ENCODE results near the gene ZDHHC14.

ZDHHC14 gene

DNA sequence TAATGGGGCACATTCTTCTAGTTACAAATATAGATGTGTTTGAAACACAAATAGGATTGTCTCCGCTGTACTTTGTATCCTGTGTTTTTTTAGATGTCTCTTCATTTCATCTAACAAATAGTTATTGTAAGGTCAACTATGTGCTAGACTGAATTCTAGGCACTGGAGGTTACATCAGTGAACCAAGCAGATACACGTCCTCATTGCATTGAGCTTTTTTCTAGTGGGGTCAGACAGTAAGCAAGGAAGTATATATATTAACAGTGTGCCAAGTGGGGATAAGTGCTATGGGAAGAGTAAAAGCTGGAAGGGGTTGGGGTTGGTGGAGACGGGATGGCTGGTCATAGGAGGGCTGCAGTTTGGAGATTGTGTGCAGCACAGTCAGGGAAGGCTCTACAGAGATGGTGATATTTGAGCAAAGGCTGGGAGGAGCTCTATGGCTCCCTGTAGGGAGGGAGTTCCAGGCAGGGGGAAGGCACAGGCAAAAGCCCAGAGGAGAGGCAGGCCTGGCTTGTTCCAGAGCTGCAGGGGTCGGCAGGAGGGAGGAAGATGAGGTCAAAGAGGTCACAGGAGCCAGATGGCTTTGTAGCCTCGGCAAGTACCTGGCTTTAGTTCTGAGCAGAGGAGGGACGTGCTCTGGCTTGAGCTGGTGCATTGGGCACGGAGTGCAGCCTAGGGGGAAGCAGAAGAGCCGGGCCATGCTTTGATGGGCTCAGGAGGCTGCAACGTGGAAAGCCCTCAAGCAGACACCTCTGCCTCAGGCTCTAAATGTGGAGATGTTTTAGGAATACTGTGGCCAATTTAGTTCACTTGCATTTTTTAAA, 152.3 kb downstream of the ZDHHC14 start:
- DNase-seq (ENCODE audit: low spot score) = no peak

- no peak for DNase-seq (ENCODE audit: low spot score)
Observed at GRCh38 chr6:157534134-157534871, 153.3 kb downstream of the ZDHHC14 start.

DNA sequence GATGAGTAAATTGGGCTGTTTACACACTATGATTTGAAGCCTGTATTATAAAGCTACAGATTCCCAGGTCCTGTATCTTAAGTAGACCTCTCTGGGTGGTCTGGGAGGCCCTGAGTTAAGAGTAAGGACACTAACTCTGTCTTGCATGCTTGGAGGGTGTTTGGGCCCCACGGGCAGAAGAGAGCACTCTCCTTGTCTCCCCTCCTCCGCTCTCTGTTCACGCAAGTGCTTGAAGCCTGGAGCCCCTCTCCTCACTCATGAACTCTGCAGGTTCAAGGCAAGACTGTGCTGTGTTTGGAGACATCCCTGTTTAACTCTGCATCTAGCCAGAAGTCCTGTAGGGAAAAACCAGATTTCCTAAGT, 154.0 kb downstream of the ZDHHC14 start:
- no peak for DNase-seq (ENCODE audit: low spot score)

GRCh38 chr6:157535340-157536222, 154.6 kb downstream of the ZDHHC14 start:
- DNase-seq (ENCODE audit: low spot score) = no peak

DNA sequence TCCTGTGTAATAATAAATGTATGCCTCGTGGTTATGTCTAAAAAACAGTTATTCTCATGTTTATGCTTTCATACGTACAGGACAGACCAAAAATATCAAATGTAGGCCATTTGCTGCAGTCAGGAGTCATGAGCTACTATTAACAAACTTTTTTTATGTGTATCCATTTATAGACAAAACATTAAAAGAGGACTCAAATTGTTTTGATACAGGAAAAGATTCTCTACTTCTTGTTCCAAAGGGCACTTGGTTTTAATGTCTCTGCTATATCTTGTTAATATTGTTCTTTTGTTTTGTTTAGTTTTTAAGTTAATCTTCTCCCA, 155.2 kb downstream of the ZDHHC14 start:
- no peak for DNase-seq (ENCODE audit: low spot score)

GRCh38 chr6:157537556-157537955, 156.6 kb downstream of the ZDHHC14 start:
- DNase-seq (ENCODE audit: low spot score) = no peak

- no peak for DNase-seq (ENCODE audit: low spot score)
Observed at GRCh38 chr6:157538168-157538567, 157.2 kb downstream of the ZDHHC14 start.

GRCh38 chr6:157538698-157539097, 157.7 kb downstream of the ZDHHC14 start:
- DNase-seq (ENCODE audit: low spot score) = no peak

- no peak for DNase-seq (ENCODE audit: low spot score)
Observed at GRCh38 chr6:157539421-157539822, 158.4 kb downstream of the ZDHHC14 start.

- no peak for DNase-seq (ENCODE audit: low spot score)
Observed at GRCh38 chr6:157539900-157540752, 159.1 kb downstream of the ZDHHC14 start.

DNA sequence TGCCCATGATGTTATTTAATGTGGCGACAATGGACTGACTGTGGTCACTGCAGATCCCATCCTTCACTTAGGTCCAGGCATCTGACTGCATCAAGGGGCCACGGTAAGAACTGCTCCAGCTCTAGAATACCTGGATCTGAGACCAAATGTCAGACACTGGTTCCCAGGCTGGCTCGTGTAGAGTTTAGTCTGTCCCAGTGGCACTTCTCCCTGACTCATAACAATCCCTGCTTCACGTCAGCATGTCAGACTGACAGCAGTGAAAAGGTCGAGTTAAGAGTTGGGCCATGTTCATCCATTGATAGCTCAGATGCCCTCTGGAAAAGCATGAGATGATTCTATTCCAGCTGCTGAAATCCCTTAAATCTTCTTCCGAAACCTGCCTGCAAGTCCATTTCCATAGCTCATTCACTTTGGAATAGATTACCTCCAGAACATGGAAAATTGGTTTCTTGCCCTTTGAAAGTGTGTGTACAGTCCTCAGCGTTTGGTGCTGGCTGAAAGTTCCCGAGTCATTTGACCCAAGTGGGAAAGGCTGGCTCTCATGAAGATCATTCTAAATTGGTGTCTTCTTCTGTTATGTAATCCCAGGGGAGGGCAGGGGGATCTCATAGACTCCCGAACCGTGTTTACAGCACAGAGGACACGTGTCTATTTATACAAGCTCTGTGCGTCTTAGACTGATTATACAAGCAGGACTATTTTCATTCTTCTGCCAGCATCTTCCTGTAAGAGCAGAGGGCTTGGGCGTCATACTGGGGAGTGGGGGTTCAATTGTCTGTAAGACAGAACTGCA, 160.8 kb downstream of the ZDHHC14 start:
- DNase-seq (ENCODE audit: low spot score) = no peak

GRCh38 chr6:157542414-157543160, 161.6 kb downstream of the ZDHHC14 start:
- DNase-seq (ENCODE audit: low spot score) = no peak

DNA sequence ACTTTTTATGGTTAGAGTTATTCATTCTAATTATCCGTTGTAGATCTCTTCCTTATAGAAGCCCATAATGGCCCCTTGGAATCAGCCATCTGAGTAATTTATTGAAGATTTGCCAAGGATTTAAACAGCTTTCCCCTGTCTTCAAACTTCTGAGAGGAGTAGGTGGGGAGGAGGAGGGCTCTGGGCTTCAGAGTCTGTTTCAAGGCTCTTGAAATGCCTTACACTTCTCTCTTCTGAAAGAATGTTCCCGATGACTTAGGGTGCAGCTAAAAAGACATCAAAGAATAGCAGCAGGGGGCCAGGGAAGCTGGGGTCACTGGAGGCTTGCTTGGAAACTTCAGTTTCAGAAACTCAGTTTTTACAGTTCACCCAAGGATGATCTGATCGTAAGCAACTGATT, 165.3 kb downstream of the ZDHHC14 start:
- no peak for DNase-seq (ENCODE audit: low spot score)

- no peak for DNase-seq (ENCODE audit: low spot score)
Observed at GRCh38 chr6:157547112-157547511, 166.1 kb downstream of the ZDHHC14 start.

- no peak for DNase-seq (ENCODE audit: low spot score)
Observed at GRCh38 chr6:157548635-157549467, 167.9 kb downstream of the ZDHHC14 start.

DNA sequence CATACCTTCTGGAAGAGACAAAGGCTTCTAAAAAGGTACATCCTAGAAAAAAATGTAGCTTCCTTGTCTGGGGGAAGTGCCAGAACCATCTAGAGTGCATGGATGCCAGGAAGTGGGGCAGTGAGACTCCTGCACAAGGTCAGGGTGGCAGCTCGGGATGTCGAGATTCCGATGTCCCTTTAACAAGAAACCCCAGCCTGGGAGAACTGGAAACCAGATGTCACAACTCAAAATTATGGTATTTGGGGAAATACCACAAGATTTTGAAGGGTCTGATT, 168.4 kb downstream of the ZDHHC14 start:
- DNase-seq (ENCODE audit: low spot score) = no peak

DNA sequence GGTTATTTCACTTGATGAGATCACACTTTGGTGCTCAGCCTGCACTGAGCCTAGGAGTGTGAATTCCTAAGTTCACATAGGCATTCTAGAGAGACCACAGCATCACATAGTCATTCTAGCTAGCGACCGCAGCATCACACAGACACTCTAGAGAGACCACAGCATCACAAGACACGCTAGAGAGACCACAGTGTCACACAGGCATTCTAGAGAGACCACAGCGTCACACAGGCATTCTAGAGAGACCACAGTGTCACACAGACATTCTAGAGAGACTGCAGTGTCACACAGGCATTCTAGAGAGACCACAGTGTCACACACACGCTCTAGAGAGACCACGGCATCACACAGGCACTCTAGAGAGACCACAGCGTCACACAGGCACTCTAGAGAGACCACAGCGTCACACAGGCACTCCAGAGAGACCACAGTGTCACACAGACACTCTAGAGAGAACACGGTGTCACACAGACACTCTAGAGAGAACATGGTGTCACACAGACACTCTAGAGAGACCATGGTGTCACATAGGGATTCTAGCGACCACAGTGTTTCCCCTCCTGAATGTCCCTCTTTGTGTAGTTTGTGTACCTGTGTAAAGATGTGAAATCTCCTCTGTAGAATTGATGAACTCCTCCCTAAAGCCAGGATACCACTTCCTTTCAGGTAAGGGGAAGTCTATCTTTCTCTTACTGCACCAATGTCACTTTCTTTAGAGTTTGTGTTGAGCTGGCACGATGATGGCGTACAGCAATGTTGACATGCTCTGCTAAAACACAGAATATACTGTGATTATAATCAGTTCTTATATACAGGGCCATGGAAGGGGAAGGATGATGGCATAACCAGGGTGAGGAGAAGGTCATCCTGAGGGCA, 169.4 kb downstream of the ZDHHC14 start:
- DNase-seq (ENCODE audit: low spot score) = no peak

- no peak for DNase-seq (ENCODE audit: low spot score)
Observed at GRCh38 chr6:157551041-157551832, 170.2 kb downstream of the ZDHHC14 start.

Data from D341Med (cell line).